ENCODE results near the gene AMOTL2. TPM values are rescaled to one million over a fixed set of nuclear protein-coding genes. Genes with fewer than 3 reads are reported as not detected.

The AMOTL2 gene
- total RNA-seq, 2 donors from 2014 or later: 65.1 to 71.5 TPM

GRCh38 chr3:134377896-134378295, 3.6 kb upstream of the AMOTL2 start:
- intact Hi-C loops (cut with DNase I): loop anchor here (5.0 kb wide), 2 partner anchors 71 to 94 kb away; no protein-coding TSS in a partner anchor
- ATAC-seq: no peak

GRCh38 chr3:134376786-134377426, 2.7 kb upstream of the AMOTL2 start:
- Histone ChIP-seq H3K4me3 (no peak overlapping the region), H3K9me3 (no peaks in the 10 kb centered on the region), H3K27ac (peak overlapping the region in 1 of 4 donors; percentile 26), H3K4me1 (peaks cover 40% of the 10 kb centered on the region), H3K36me3 (replicated peaks in 1 of 2; ENCODE audit: insufficient read depth in 1 of 2, low read depth in 2 of 2) (no peaks in the 10 kb centered on the region), H3K27me3 (no peaks in the 10 kb centered on the region)
- ATAC-seq: no peak
- no peak for TF ChIP-seq CTCF (IDR thresholded peaks at IDR 0.05)
- no peak for TF ChIP-seq POLR2A (IDR thresholded peaks at IDR 0.05)
- intact Hi-C loops (cut with DNase I): loop anchor here (5.0 kb wide), 2 partner anchors 70 to 95 kb away; no protein-coding TSS in a partner anchor
- 72 to 77% methylated on average over 3 to 5 of the region's 5 CpGs for WGBS, 2 donors
- DNase-seq: no peak

More at GRCh38 chr3:134377896-134378295, 3.6 kb upstream of the AMOTL2 start:
- WGBS, 2 donors: 72 to 80% methylated on average over 3 of the region's 3 CpGs
- no peaks in the 10 kb centered on the region for H3K27me3 ChIP-seq
- H3K9me3 ChIP-seq: no peaks in the 10 kb centered on the region
- DNase-seq: no peak
- H3K27ac ChIP-seq: no peak overlapping the region
- H3K4me1 ChIP-seq: peaks cover 41% of the 10 kb centered on the region
- H3K36me3 ChIP-seq (replicated peaks in 1 of 2; ENCODE audit: insufficient read depth in 1 of 2, low read depth in 2 of 2): no peaks in the 10 kb centered on the region
- TF ChIP-seq CTCF (IDR thresholded peaks at IDR 0.05) (no peak), POLR2A (IDR thresholded peaks at IDR 0.05) (no peak)
- H3K4me3 ChIP-seq: no peak overlapping the region

GRCh38 chr3:134376385-134376765, 2.1 kb upstream of the AMOTL2 start:
- Histone ChIP-seq H3K27ac (peak overlapping the region in 3 of 4 donors; percentile 26 to 99 (median 98)), H3K27me3 (no peaks in the 10 kb centered on the region), H3K4me3 (no peak overlapping the region), H3K4me1 (peaks cover 39% of the 10 kb centered on the region), H3K36me3 (replicated peaks in 1 of 2; ENCODE audit: insufficient read depth in 1 of 2, low read depth in 2 of 2) (no peaks in the 10 kb centered on the region), H3K9me3 (no peaks in the 10 kb centered on the region)
- no peak for DNase-seq
- ATAC-seq: no peak
- TF ChIP-seq POLR2A (IDR thresholded peaks at IDR 0.05) (no peak), CTCF (IDR thresholded peaks at IDR 0.05) (no peak)
- intact Hi-C loops (cut with DNase I): loop anchor here (5.0 kb wide), 2 partner anchors 69 to 96 kb away; no protein-coding TSS in a partner anchor
- WGBS, 2 donors: 86 to 91% methylated on average over 4 of the region's 4 CpGs

- H3K4me3 ChIP-seq: no peak overlapping the region
- no peak for DNase-seq
- H3K4me1 ChIP-seq: peaks cover 45% of the 10 kb centered on the region
- peak overlapping the region; percentile 92 to 99 (median 98) for H3K27ac ChIP-seq
- ATAC-seq: no peak
- H3K27me3 ChIP-seq: no peaks in the 10 kb centered on the region
- TF ChIP-seq CTCF (IDR thresholded peaks at IDR 0.05) (no peak), POLR2A (IDR thresholded peaks at IDR 0.05) (no peak)
- intact Hi-C loops (cut with DNase I): loop anchor here (5.0 kb wide), 2 partner anchors 68 to 97 kb away; no protein-coding TSS in a partner anchor
- 40 to 44% methylated on average over 8 of the region's 8 CpGs for WGBS, 2 donors
- H3K9me3 ChIP-seq: no peaks in the 10 kb centered on the region
- peaks cover 0 to 4% of the 10 kb centered on the region in 2 donors for H3K36me3 ChIP-seq (replicated peaks in 1 of 2; ENCODE audit: insufficient read depth in 1 of 2, low read depth in 2 of 2)
Measured at GRCh38 chr3:134375582-134376384, 1.5 kb upstream of the AMOTL2 start.
